WTC11 (cell line): ENCODE measurements around the gene MORC3.

Experiments
- CREM ChIP-seq: sonication (generic); formaldehyde crosslinking; IDR thresholded peaks from 2 replicates; pipeline ENCODE4 v1.8.1; 2022; ENCODE audit warnings: mild to moderate bottlenecking, missing genetic modification reagents, moderate library complexity
- ESRRA ChIP-seq: sonication (generic); formaldehyde crosslinking; IDR thresholded peaks from 2 replicates; pipeline ENCODE4 v1.8.1; 2022; ENCODE audit warnings: mild to moderate bottlenecking, missing genetic modification reagents, borderline replicate concordance
- KAT7 ChIP-seq: sonication (generic); formaldehyde crosslinking; IDR thresholded peaks from 2 replicates; pipeline ENCODE4 v1.8.1; 2023; ENCODE audit warnings: missing genetic modification reagents, mild to moderate bottlenecking, borderline replicate concordance
- OVOL2 ChIP-seq: fragments of 250-450 bp; sonication (Bioruptor Pico); IDR thresholded peaks from 2 replicates; pipeline ENCODE4 v1.9.0; 2021; ENCODE audit warnings: mild to moderate bottlenecking, borderline replicate concordance
- RELA ChIP-seq: sonication (generic); formaldehyde crosslinking; IDR thresholded peaks from 2 replicates; pipeline ENCODE4 v1.8.1; 2022; ENCODE audit warnings: missing genetic modification reagents, mild to moderate bottlenecking, borderline replicate concordance
- ZNF138 ChIP-seq: sonication (generic); formaldehyde crosslinking; conservative IDR thresholded peaks from 2 replicates; pipeline ENCODE4 v1.8.1; 2022; ENCODE audit warnings: mild to moderate bottlenecking, moderate library complexity, missing genetic modification reagents
- TF ChIP-seq, protein P1 (sequence below): fragments of 200-600 bp; IDR thresholded peaks from 2 replicates; pipeline ENCODE4 v1.8.0; 2022; ENCODE audit warnings: antibody characterized with exemption
- TF ChIP-seq, protein P2 (sequence below): fragments of 250-450 bp; sonication (Bioruptor Pico); IDR thresholded peaks from 2 replicates; pipeline ENCODE4 v2.1.2; 2022; ENCODE audit warnings: mild to moderate bottlenecking, moderate library complexity
- TF ChIP-seq, protein P3 (sequence below): sonication (generic); formaldehyde crosslinking; IDR thresholded peaks from 2 replicates; pipeline ENCODE4 v1.8.0; 2022; ENCODE audit warnings: mild to moderate bottlenecking, missing genetic modification reagents
- TF ChIP-seq, protein P4 (sequence below): fragments of 250-450 bp; sonication (Bioruptor Pico); IDR thresholded peaks from 2 replicates; pipeline ENCODE4 v1.9.0; 2021; ENCODE audit warnings: moderate library complexity, mild to moderate bottlenecking, inconsistent platforms, borderline replicate concordance
- TF ChIP-seq, protein P5 (sequence below): sonication (generic); formaldehyde crosslinking; IDR thresholded peaks from 2 replicates; pipeline ENCODE4 v1.8.1; 2022; ENCODE audit warnings: mild to moderate bottlenecking, moderate library complexity, missing genetic modification reagents
- TF ChIP-seq, protein P6 (sequence below): sonication (generic); formaldehyde crosslinking; IDR thresholded peaks from 2 replicates; pipeline ENCODE4 v1.8.0; 2022; ENCODE audit warnings: mild to moderate bottlenecking, missing genetic modification reagents

DNA sequence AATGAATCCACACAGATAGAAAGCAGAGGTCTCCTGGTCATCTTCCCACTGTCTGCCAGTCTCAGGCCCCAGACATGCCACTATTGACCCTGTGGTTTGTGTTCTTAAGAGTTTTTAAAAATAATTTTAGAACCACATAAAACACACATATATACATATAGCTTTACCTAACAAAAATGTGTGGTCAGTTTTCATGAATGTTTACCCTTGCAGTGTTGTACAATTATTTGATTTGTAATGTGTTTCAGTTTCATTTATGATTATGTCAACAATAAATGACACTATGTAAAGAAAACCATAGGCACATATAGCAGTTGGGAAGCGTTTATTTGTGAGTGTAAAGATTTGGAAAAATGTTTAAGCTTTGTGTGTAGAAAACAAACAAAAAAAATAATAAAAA lies 82.3 kb downstream of the MORC3 start:
- TF ChIP-seq, protein P1, sequence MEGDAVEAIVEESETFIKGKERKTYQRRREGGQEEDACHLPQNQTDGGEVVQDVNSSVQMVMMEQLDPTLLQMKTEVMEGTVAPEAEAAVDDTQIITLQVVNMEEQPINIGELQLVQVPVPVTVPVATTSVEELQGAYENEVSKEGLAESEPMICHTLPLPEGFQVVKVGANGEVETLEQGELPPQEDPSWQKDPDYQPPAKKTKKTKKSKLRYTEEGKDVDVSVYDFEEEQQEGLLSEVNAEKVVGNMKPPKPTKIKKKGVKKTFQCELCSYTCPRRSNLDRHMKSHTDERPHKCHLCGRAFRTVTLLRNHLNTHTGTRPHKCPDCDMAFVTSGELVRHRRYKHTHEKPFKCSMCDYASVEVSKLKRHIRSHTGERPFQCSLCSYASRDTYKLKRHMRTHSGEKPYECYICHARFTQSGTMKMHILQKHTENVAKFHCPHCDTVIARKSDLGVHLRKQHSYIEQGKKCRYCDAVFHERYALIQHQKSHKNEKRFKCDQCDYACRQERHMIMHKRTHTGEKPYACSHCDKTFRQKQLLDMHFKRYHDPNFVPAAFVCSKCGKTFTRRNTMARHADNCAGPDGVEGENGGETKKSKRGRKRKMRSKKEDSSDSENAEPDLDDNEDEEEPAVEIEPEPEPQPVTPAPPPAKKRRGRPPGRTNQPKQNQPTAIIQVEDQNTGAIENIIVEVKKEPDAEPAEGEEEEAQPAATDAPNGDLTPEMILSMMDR = no peak
- TF ChIP-seq, protein P2, sequence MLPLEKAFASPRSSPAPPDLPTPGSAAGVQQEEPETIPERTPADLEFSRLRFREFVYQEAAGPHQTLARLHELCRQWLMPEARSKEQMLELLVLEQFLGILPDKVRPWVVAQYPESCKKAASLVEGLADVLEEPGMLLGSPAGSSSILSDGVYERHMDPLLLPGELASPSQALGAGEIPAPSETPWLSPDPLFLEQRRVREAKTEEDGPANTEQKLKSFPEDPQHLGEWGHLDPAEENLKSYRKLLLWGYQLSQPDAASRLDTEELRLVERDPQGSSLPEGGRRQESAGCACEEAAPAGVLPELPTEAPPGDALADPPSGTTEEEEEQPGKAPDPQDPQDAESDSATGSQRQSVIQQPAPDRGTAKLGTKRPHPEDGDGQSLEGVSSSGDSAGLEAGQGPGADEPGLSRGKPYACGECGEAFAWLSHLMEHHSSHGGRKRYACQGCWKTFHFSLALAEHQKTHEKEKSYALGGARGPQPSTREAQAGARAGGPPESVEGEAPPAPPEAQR (CRISPR knock-in tag) = no peak
- TF ChIP-seq OVOL2 (no peak), ESRRA (CRISPR knock-in tag) (no peak), KAT7 (CRISPR knock-in tag) (no peak), RELA (CRISPR knock-in tag) (no peak), ZNF138 (no peak), CREM (CRISPR knock-in tag) (no peak)
- TF ChIP-seq, protein P3, sequence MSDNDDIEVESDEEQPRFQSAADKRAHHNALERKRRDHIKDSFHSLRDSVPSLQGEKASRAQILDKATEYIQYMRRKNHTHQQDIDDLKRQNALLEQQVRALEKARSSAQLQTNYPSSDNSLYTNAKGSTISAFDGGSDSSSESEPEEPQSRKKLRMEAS (CRISPR knock-in tag) = no peak
- TF ChIP-seq, protein P4, sequence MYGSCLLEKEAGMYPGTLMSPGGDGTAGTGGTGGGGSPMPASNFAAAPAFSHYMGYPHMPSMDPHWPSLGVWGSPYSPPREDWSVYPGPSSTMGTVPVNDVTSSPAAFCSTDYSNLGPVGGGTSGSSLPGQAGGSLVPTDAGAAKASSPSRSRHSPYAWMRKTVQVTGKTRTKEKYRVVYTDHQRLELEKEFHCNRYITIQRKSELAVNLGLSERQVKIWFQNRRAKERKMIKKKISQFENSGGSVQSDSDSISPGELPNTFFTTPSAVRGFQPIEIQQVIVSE (CRISPR knock-in tag) = no peak
- TF ChIP-seq, protein P5, sequence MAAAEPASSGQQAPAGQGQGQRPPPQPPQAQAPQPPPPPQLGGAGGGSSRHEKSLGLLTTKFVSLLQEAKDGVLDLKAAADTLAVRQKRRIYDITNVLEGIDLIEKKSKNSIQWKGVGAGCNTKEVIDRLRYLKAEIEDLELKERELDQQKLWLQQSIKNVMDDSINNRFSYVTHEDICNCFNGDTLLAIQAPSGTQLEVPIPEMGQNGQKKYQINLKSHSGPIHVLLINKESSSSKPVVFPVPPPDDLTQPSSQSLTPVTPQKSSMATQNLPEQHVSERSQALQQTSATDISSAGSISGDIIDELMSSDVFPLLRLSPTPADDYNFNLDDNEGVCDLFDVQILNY (CRISPR knock-in tag) = no peak
- TF ChIP-seq, protein P6, sequence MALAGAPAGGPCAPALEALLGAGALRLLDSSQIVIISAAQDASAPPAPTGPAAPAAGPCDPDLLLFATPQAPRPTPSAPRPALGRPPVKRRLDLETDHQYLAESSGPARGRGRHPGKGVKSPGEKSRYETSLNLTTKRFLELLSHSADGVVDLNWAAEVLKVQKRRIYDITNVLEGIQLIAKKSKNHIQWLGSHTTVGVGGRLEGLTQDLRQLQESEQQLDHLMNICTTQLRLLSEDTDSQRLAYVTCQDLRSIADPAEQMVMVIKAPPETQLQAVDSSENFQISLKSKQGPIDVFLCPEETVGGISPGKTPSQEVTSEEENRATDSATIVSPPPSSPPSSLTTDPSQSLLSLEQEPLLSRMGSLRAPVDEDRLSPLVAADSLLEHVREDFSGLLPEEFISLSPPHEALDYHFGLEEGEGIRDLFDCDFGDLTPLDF (CRISPR knock-in tag) = no peak
